ENCODE results near the gene ZNF232. TPM values are rescaled to one million over a fixed set of nuclear protein-coding genes. Genes with fewer than 3 reads are reported as not detected.

ZNF232 gene
- total and polyA plus RNA-seq, 2 of the 13 experiments (the other 11 are each of a cell fraction or from before 2014, with no cell fraction given) = 7.8 to 28.7 TPM

GRCh38 chr17:5111402-5112204 lies at the start of gene ZNF232 (continued):
- TF ChIP-seq, protein P1, sequence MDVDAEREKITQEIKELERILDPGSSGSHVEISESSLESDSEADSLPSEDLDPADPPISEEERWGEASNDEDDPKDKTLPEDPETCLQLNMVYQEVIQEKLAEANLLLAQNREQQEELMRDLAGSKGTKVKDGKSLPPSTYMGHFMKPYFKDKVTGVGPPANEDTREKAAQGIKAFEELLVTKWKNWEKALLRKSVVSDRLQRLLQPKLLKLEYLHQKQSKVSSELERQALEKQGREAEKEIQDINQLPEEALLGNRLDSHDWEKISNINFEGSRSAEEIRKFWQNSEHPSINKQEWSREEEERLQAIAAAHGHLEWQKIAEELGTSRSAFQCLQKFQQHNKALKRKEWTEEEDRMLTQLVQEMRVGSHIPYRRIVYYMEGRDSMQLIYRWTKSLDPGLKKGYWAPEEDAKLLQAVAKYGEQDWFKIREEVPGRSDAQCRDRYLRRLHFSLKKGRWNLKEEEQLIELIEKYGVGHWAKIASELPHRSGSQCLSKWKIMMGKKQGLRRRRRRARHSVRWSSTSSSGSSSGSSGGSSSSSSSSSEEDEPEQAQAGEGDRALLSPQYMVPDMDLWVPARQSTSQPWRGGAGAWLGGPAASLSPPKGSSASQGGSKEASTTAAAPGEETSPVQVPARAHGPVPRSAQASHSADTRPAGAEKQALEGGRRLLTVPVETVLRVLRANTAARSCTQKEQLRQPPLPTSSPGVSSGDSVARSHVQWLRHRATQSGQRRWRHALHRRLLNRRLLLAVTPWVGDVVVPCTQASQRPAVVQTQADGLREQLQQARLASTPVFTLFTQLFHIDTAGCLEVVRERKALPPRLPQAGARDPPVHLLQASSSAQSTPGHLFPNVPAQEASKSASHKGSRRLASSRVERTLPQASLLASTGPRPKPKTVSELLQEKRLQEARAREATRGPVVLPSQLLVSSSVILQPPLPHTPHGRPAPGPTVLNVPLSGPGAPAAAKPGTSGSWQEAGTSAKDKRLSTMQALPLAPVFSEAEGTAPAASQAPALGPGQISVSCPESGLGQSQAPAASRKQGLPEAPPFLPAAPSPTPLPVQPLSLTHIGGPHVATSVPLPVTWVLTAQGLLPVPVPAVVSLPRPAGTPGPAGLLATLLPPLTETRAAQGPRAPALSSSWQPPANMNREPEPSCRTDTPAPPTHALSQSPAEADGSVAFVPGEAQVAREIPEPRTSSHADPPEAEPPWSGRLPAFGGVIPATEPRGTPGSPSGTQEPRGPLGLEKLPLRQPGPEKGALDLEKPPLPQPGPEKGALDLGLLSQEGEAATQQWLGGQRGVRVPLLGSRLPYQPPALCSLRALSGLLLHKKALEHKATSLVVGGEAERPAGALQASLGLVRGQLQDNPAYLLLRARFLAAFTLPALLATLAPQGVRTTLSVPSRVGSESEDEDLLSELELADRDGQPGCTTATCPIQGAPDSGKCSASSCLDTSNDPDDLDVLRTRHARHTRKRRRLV (CRISPR knock-in tag; IDR thresholded peaks at IDR 0.05) = peak; percentile 68; the same call in 1 of the 2 replicates
- no peak for TF ChIP-seq KLF13 (CRISPR knock-in tag; IDR thresholded peaks at IDR 0.05)
- TF ChIP-seq, protein P2, sequence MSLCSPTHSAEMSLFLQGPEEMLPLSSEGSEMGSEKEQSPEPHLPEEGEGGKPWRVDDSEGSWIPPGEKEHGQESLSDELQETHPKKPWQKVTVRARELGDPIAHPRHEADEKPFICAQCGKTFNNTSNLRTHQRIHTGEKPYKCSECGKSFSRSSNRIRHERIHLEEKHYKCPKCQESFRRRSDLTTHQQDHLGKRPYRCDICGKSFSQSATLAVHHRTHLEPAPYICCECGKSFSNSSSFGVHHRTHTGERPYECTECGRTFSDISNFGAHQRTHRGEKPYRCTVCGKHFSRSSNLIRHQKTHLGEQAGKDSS (CRISPR knock-in tag; IDR thresholded peaks at IDR 0.05; ENCODE audit: borderline replicate concordance, low read depth) = no peak; the same call in 1 of the 2 replicates
- no peak for TF ChIP-seq ZNF276 (CRISPR knock-in tag; IDR thresholded peaks at IDR 0.05; ENCODE audit: low read depth)
- TF ChIP-seq, protein P3, sequence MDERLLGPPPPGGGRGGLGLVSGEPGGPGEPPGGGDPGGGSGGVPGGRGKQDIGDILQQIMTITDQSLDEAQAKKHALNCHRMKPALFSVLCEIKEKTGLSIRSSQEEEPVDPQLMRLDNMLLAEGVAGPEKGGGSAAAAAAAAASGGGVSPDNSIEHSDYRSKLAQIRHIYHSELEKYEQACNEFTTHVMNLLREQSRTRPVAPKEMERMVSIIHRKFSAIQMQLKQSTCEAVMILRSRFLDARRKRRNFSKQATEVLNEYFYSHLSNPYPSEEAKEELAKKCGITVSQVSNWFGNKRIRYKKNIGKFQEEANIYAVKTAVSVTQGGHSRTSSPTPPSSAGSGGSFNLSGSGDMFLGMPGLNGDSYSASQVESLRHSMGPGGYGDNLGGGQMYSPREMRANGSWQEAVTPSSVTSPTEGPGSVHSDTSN (CRISPR knock-in tag; IDR thresholded peaks at IDR 0.05) = no peak
- TF ChIP-seq TBP (CRISPR knock-in tag; IDR thresholded peaks at IDR 0.05) = peak; percentile 84; the same call in 1 of the 2 replicates
- TF ChIP-seq ZBTB33 (CRISPR knock-in tag; IDR thresholded peaks at IDR 0.05) = no peak
- TF ChIP-seq KAT7 (CRISPR knock-in tag; IDR thresholded peaks at IDR 0.05; ENCODE audit: borderline replicate concordance) = 0 out of 2 replicates have a peak, but pooled peaks have one; percentile 61
- TF ChIP-seq FOXP1 (IDR thresholded peaks at IDR 0.05) = no peak
- no peak for TF ChIP-seq FOXP1 (CRISPR knock-in tag; IDR thresholded peaks at IDR 0.05)
- peak; percentile 74 for TF ChIP-seq NFYB (CRISPR knock-in tag; IDR thresholded peaks at IDR 0.05)
- no peak for TF ChIP-seq SNRNP70 (IDR thresholded peaks at IDR 0.05; ENCODE audit: low read depth, low read length)
- TF ChIP-seq ZNF3 (CRISPR knock-in tag; IDR thresholded peaks at IDR 0.05) = no peak
- peak; percentile 99 for TF ChIP-seq HNF4A (CRISPR knock-in tag; IDR thresholded peaks at IDR 0.05)
- peak; percentile 92; the same call in 1 of the 2 replicates for TF ChIP-seq ZNF441 (CRISPR knock-in tag; IDR thresholded peaks at IDR 0.05; ENCODE audit: borderline replicate concordance)
- no peak for TF ChIP-seq PREB (CRISPR knock-in tag; IDR thresholded peaks at IDR 0.05)
- TF ChIP-seq RBFOX2 (IDR thresholded peaks at IDR 0.05; ENCODE audit: low read depth, low read length) = peak; percentile 97
